ENCODE measurements around the gene PDZD7.
"Not testable (repeated sequence)": the region's sequence is repeated elsewhere in the genome, so short reads cannot be mapped to it uniquely, and the experiment has no call there.

The PDZD7 gene

DNA sequence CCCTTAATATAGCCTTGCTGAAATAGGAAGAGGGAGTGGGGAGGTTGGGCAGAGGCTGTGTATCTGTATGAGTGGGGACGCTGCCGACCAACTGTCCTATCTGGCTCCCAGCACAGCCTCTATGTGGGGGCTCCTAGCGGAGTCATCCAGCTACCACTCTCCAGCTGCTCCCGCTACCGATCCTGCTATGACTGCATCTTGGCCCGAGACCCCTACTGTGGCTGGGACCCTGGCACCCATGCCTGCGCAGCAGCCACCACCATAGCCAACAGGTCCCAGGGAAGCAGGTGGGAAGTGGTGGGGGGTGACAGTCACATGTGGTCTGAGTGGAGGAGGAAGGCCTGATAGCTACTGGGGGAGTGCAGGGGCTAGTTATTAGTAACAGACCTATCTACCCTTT lies 50.2 kb downstream of the PDZD7 start:
- no peak for DNase-seq

GRCh38 chr10:100980311-100980710 lies 50.6 kb downstream of the PDZD7 start:
- DNase-seq: no peak

DNA sequence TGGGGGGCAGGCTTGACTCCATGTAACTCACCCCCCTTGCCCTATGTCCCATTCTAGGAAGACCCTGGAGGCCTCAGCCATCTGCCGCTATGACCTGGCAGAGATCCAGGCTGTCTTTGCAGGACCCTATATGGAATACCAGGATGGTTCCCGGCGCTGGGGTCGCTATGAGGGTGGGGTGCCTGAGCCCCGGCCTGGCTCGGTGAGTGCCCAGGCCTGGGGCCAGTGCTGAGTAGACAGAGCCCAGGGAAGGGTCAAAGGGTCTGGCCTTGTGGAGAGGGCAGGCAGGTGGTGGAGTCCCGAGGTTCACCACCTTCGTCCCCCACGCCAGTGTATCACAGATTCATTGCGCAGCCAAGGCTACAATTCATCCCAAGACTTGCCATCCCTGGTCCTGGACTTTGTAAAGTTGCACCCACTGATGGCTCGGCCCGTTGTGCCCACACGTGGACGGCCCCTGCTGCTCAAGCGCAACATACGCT lies 51.1 kb downstream of the PDZD7 start:
- DNase-seq: no peak

GRCh38 chr10:100978901-100979195 lies 52.1 kb downstream of the PDZD7 start:
- no peak for DNase-seq

DNA sequence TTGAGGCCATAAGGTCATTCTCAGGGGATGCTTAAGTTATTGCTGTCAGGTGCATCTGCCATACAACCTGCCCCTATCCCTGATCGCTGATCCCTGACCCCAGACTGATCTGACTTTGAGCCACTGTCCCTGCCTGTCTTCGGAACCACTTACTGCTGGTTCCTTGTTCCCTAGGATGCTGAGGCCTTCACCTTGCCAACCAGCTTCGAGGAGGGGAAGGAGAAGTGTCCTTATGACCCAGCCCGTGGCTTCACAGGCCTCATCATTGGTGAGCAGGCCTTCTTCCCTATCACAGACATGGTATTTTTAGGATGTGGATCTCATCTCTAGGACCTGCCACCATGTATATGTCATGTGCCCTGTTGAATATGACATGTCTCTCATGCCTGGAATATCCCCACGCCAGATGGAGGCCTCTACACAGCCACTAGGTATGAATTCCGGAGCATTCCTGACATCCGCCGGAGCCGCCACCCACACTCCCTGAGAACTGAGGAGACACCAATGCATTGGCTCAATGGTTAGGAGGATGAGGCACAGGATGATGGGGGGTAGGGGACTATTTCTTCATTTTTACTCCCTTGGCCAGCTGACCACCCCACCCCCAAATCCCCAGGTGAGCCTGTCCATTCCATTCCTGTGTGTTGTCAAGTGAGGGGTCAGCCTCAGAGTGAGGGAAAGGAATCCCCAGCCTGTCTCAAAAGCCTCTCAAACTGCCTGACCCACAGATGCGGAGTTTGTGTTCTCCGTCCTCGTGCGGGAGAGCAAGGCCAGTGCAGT lies 52.6 kb downstream of the PDZD7 start:
- no peak for DNase-seq

DNA sequence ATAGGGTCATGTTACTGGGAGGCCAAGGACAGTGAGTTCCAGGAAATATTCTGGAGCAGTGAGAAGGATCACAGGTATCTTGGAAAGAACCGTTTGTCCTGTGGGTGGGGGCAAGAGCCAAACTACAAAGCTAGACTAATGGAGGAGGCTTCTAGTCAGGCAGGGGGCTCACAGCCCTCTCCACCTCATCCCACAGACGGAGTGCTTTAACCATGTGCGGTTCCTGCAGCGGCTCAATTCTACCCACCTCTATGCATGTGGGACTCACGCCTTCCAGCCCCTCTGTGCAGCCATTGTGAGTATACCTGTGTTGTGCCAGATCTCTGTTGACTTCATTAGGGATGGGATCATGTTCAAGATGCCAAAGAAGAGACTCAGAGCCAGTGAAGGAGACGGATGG lies 53.5 kb downstream of the PDZD7 start:
- DNase-seq: no peak

- no peak for DNase-seq
These were observed 54.0 kb downstream of the PDZD7 start for GRCh38 chr10:100976906-100977305.

DNA sequence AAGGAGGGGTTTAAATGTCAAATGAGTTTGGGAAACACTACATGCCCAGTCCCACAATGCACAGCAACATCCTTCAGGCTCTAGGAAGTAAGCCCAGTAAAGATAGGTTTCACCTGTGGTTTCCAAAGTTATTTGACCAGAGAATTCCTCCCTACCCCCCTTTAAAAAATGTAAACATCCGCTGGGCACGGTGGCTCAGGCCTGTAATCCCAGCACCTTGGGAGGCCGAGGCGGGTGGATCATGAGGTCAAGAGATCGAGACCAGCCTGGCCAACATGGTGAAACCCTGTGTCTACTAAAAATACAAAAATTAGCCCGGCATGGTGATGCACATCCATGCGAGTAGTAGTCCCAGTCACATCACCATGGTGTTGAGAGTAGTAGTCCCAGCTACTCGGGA lies 55.5 kb downstream of the PDZD7 start:
- not testable (repeated sequence) for DNase-seq

- no peak for DNase-seq
These were observed 57.9 kb downstream of the PDZD7 start for GRCh38 chr10:100972904-100973535.

- no peak for DNase-seq
These were observed 58.6 kb downstream of the PDZD7 start for GRCh38 chr10:100972115-100972903.

GRCh38 chr10:100970914-100971811 lies 59.8 kb downstream of the PDZD7 start:
- no peak for DNase-seq

- DNase-seq: no peak
These were observed 60.6 kb downstream of the PDZD7 start for GRCh38 chr10:100970076-100970913.

DNA sequence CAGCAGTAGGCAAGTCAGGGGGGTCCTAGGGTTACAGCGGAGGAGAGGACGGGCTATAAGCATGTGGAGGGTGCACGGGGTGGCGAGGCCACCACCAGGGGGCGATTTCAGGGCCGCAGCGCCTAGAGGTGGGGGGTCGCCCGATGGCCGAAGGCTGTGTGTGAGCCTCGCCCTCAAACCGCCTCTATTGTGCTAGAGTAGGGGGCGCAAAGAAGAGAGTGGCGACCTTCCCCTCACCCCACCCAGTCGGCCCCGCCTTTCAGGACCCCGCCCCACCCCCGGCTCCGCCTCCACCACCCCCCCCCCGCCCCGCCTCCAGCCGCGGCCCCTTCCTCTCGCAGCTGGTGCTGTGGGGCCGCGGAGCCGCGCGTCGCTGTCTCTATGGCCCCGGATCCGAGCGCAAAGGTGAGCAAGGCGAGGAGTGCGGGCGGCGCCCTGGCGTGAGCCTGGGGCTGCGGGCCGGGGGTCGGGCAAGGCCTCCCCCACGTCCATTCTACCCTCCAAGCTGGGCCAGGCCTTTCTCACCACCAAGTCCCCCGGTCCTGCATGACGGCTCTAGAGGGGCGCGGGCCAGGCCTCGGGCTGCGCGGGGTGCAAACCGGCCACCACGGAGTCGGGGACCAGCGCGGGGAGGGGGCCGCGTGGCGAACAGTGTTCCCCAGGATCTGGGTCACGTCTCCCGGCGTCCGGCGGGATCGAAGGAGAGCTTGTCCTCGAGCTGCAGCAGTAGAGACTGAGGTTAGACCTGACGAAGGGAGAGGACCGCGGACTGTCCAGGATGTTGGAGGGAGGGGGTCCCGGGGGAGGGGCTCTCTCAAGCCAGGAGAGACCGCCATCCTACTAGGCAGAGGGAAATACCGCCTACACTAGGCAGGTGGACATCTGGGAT lies 61.5 kb downstream of the PDZD7 start, which contains the start of gene SEMA4G:
Gene SEMA4G, plus strand, starts transcription at position 318 of the 889 bp plus-strand sequence. CDS start 3,409 bp downstream, outside the sequence.
- DNase-seq: peak in 1 of 2 experiments; percentile 4

- no peak for DNase-seq
These were observed 62.1 kb downstream of the PDZD7 start for GRCh38 chr10:100968863-100969186.

DNA sequence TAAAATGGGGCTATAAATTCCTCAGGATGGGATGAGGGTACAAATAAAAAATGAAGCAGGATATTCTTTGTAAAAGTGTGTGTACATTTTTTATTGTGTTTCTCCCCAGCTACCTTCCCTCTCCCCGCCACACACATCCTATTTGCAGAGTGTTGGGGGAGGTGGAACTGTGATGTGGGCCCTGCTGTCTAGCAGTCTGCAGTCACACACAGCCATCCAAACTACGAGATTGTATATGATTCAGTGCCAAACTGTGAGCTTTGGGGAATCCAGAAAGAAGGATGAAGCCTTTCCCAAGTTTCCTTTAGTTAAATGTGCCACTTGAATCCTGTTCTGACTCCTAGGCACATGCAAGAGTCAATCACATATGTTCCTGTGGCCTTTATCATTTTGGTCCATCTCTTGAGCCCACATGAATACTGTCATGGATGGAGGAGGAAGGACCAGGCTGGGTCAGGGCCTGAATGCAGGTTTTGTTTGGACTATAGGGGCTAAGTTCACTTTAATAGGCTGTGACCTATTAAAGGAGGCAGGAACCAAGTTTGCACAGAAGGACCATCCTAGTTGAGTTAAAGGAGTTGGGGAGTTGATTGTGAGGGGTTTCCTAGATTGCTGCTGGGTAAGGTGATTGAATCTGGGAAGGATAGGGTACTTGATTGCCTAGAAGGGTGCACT lies 62.7 kb downstream of the PDZD7 start:
- no peak for DNase-seq

- no peak for DNase-seq
These were observed 63.6 kb downstream of the PDZD7 start for GRCh38 chr10:100967332-100967731.

DNA sequence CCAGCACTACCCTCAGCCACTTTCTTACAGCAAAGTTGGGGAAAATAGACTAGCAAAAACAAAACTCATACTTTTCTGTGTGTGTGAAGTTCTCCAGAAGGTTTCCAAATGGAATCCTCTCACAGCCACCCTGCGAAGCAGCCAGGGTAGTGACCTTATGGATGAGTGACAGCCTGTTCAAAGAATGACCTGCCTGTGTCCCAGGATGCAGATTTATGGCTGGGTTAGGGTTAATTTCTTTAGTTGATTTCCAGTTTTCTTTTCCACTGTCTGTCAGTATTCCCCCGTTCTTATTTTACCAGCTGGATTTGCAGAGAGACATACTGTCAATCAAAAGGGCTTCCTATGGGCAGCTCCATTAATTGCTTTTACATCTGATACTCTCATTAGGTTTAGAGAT lies 64.0 kb downstream of the PDZD7 start:
- no peak for DNase-seq

GRCh38 chr10:100965820-100966219 lies 65.1 kb downstream of the PDZD7 start:
- DNase-seq: no peak

DNA sequence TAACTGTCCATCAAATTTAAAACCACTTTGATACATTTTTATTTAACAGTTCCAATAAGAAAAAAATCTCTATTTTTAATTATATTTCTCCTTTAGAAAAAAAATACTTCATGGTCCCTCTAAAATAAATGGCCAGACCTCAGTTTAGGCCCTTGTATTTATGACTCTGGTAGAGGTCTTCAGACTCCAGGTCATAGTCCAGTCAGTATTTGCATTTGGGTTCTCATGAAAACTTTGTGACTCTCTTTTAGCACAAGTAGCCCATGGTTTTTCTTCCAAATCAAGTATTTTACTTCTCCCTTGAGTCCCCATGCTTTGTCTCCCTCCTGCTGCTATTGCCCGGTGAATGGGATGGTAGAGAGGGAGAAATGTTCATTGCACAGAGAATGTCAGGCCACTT lies 67.1 kb downstream of the PDZD7 start:
- no peak for DNase-seq
